B cell (primary cell): ENCODE results near the gene MFSD8. TPM values are rescaled to one million over a fixed set of nuclear protein-coding genes. Genes with fewer than 3 reads are reported as not detected.
"Not testable (repeated sequence)": the region's sequence is repeated elsewhere in the genome, so short reads cannot be mapped to it uniquely, and the experiment has no call there.

ENCODE experiments used
- ATAC-seq: fragments of 200-7000 bp; cut with Tn5 transposase; one replicate; pipeline ENCODE4 v1.10.0; 2021; ENCODE audit warnings: low read depth, mild to moderate bottlenecking, moderate number of reproducible peaks, moderate library complexity
- CTCF ChIA-PET: fragments of 350-600 bp; sonication (Branson Sonifier 250); formaldehyde crosslinking; loops from one replicate; lab custom pipeline; 2021; ENCODE audit warnings: antibody characterized with exemption, inconsistent platforms; lab: Charles Lee
- POLR2A ChIA-PET: fragments of 350-600 bp; sonication (Branson Sonifier 250); formaldehyde crosslinking; loops from one replicate; lab custom pipeline; 2021; ENCODE audit warnings: antibody characterized with exemption; lab: Charles Lee
- DNase-seq: peaks from one replicate; pipeline ENCODE4 v3.0.0; 2013
- H2AFZ ChIP-seq: 2 replicates; pipeline ENCODE4 v1.6.1; 2012; ENCODE audit warnings: mild to moderate bottlenecking, low read depth, low read length; ENCODE audit not compliant: insufficient read depth, poor library complexity, severe bottlenecking
- H3K27ac ChIP-seq, 2 donors: 1 replicate in 1 of 2; 2 replicates in 1 of 2; pipeline ENCODE4 v1.5.1; 2012 to 2013; ENCODE audit warnings: low read length in 2 of 2, mild to moderate bottlenecking in 2 of 2, moderate library complexity in 1 of 2
- H3K27me3 ChIP-seq, 4 experiments: fragments of 200-600 bp in 1 of 4; sonication (generic) in 1 of 4; replicated peaks in 1 of 4; 1 replicate in 2 of 4; 2 replicates in 2 of 4; pipeline versions ENCODE4 v1.6.1 to v1.7.0; 2013 to 2016; ENCODE audit warnings: low read length in 3 of 4, mild to moderate bottlenecking in 2 of 4, mixed read lengths in 1 of 4, moderate library complexity in 1 of 4; ENCODE audit not compliant: insufficient read depth in 4 of 4, control insufficient read depth in 3 of 4; ENCODE audit errors: control extremely low read depth in 1 of 4
- H3K36me3 ChIP-seq, 2 experiments: replicated peaks in 1 of 2; 1 replicate in 1 of 2; 2 replicates in 1 of 2; pipeline versions ENCODE4 v1.6.1 to v1.7.1; 2013; ENCODE audit warnings: low read length in 1 of 2; ENCODE audit not compliant: insufficient read depth in 2 of 2, control insufficient read depth in 1 of 2; ENCODE audit errors: control extremely low read depth in 1 of 2, extremely low read depth in 1 of 2
- H3K4me1 ChIP-seq, 2 donors: fragments of 200-600 bp in 1 of 2; sonication (generic) in 1 of 2; 1 replicate in 1 of 2; 2 replicates in 1 of 2; pipeline versions ENCODE4 v1.5.1 to v1.6.1; 2013 to 2017; ENCODE audit warnings: low read length in 2 of 2; ENCODE audit not compliant: control insufficient read depth in 2 of 2, insufficient read depth in 2 of 2
- H3K4me2 ChIP-seq: replicated peaks from 2 replicates; pipeline ENCODE3; 2012; ENCODE audit warnings: mild to moderate bottlenecking, low read depth, low read length; ENCODE audit not compliant: poor library complexity, severe bottlenecking
- H3K4me3 ChIP-seq, 5 experiments: fragments of 200-600 bp in 1 of 5; sonication (generic) in 1 of 5; 1 replicate in 3 of 5; 2 replicates in 2 of 5; pipeline versions ENCODE4 v1.5.1 to v1.7.0; 2011 to 2016; ENCODE audit warnings: low read length in 4 of 5, mild to moderate bottlenecking in 4 of 5, low read depth in 2 of 5, control low read depth in 1 of 5, moderate library complexity in 1 of 5; ENCODE audit not compliant: insufficient read depth in 1 of 5; ENCODE audit errors: control extremely low read depth in 1 of 5, extremely low read depth in 1 of 5
- H3K79me2 ChIP-seq: fragments of 200-600 bp; sonication (generic); one replicate; pipeline ENCODE4 v1.6.0; 2016; ENCODE audit warnings: low read length; ENCODE audit not compliant: control insufficient read depth, insufficient read depth
- H3K9ac ChIP-seq: fragments of 200-600 bp; sonication (generic); 2 replicates; pipeline ENCODE4 v1.6.1; 2017; ENCODE audit warnings: mild to moderate bottlenecking, low read length, moderate library complexity
- H3K9me3 ChIP-seq, 3 donors: one replicate each; pipeline versions ENCODE4 v1.6.1 to v1.7.1; 2013; ENCODE audit warnings: low read length in 2 of 3; ENCODE audit not compliant: control insufficient read depth in 2 of 3, insufficient read depth in 1 of 3; ENCODE audit errors: control extremely low read depth in 1 of 3
- H4K20me1 ChIP-seq: 2 replicates; pipeline ENCODE4 v1.6.0; 2012; ENCODE audit warnings: mild to moderate bottlenecking, low read length; ENCODE audit not compliant: insufficient read depth, control insufficient read depth, poor library complexity, severe bottlenecking
- H3K27ac Mint-ChIP-seq: one replicate; pipeline ENCODE4 v1.8.0; 2021; ENCODE audit warnings: mixed read lengths
- H3K27me3 Mint-ChIP-seq: one replicate; pipeline ENCODE4 v1.8.0; 2021; ENCODE audit warnings: mixed read lengths
- H3K4me1 Mint-ChIP-seq: one replicate; pipeline ENCODE4 v1.8.0; 2021; ENCODE audit warnings: mixed read lengths
- H3K4me3 Mint-ChIP-seq: one replicate; pipeline ENCODE4 v1.8.0; 2021; ENCODE audit warnings: mixed read lengths
- H3K9me3 Mint-ChIP-seq: one replicate; pipeline ENCODE4 v1.8.0; 2022; ENCODE audit warnings: mixed read lengths; ENCODE audit not compliant: insufficient read depth
- CTCF ChIP-seq: fragments of 200-600 bp; IDR thresholded peaks from one replicate; pipeline ENCODE4 v1.8.0; 2022; ENCODE audit warnings: antibody characterized with exemption, mild to moderate bottlenecking
- EZH2 ChIP-seq: IDR thresholded peaks from 2 replicates; pipeline ENCODE4 v1.6.1; 2012; ENCODE audit warnings: borderline replicate concordance, low read depth, mild to moderate bottlenecking, moderate library complexity, low read length; ENCODE audit not compliant: insufficient read depth, poor library complexity, severe bottlenecking
- WGBS: methylation state at CpG from one replicate; pipeline ENCODE4 v1.1.5; 2013; ENCODE audit warnings: missing lambda C conversion rate; ENCODE audit not compliant: insufficient coverage; 5-methylcytosine and 5-hydroxymethylcytosine counted together
- intact Hi-C: fragments of 100-400 bp; cut with micrococcal nuclease; formaldehyde crosslinking; loops from one replicate; pipeline ENCODE4 v1.10.0; 2022
- polyA plus RNA-seq: library from polyadenylated mRNA; depleted of rRNA; stranded (reverse); fragments of >200 nt; gene quantifications from 2 replicates; pipeline ENCODE4 v1.2.3, GENCODE V29; 2012
- total RNA-seq, 2 donors: library from RNA; stranded (reverse); fragments of 120-200 nt in 1 of 2; gene quantifications; 1 replicate in 1 of 2; 2 replicates in 1 of 2; pipeline versions ENCODE4 v1.2.3 to v1.2.4, GENCODE V29; 2013 to 2022

MFSD8 gene
- total and polyA plus RNA-seq, 2 donors (not counting 1 experiment from before 2014, with no cell fraction given), result 18.4 to 53.1 TPM

GRCh38 chr4:127975121-127975770 lies 10.3 kb upstream of the MFSD8 start:
- H3K36me3 ChIP-seq, result peaks cover 0 to 19% of the 10 kb centered on the region in 2 experiments
- H3K27me3 ChIP-seq, result no peaks in the 10 kb centered on the region
- no peak overlapping the region for H3K4me3 ChIP-seq
- Mint-ChIP-seq H3K27me3 (no peaks in the 10 kb centered on the region), H3K27ac (no peak overlapping the region), H3K9me3 (no peaks in the 10 kb centered on the region), H3K4me1 (no peaks in the 10 kb centered on the region), H3K4me3 (no peak overlapping the region)
- H3K79me2 ChIP-seq, result peaks cover 49% of the 10 kb centered on the region
- no peak overlapping the region for H3K27ac ChIP-seq
- CTCF ChIA-PET, result interaction anchor here (0.6 kb wide), 1 partner anchor 22 kb away, joined by 7 read pairs; no protein-coding TSS in a partner anchor
- H2AFZ ChIP-seq, result no peak overlapping the region
- WGBS, result no CpG with 5 or more reads among the region's 2 CpGs
- ATAC-seq (no peak), DNase-seq (no peak)
- H3K4me1 ChIP-seq, result no peaks in the 10 kb centered on the region
- intact Hi-C loops, result no loop called here
- H3K4me2 ChIP-seq, result no peak overlapping the region
- no peak overlapping the region for H3K9ac ChIP-seq
- H4K20me1 ChIP-seq, result peaks cover 24% of the 10 kb centered on the region
- POLR2A ChIA-PET, result interaction anchor here (0.6 kb wide), 1 partner anchor 23 kb away, joined by 4 read pairs; no protein-coding TSS in a partner anchor
- TF ChIP-seq EZH2 (no peak), CTCF (no peak)
- peaks cover 0 to 3% (median 0%) of the 10 kb centered on the region in 3 donors for H3K9me3 ChIP-seq

GRCh38 chr4:127970925-127971324 lies 6.0 kb upstream of the MFSD8 start:
- H3K27ac Mint-ChIP-seq, POLR2A ChIA-PET, H3K27ac ChIP-seq, intact Hi-C loops, DNase-seq, H3K9ac ChIP-seq, H3K9me3 Mint-ChIP-seq, H3K27me3 Mint-ChIP-seq, H3K4me3 Mint-ChIP-seq, H3K4me3 ChIP-seq, H3K27me3 ChIP-seq, H3K4me2 ChIP-seq, CTCF ChIA-PET, H2AFZ ChIP-seq, H3K9me3 ChIP-seq, H3K4me1 Mint-ChIP-seq, H3K4me1 ChIP-seq, ATAC-seq: not testable (repeated sequence)
- peaks cover 87% of the 10 kb centered on the region for H3K79me2 ChIP-seq
- WGBS, result 100% methylated on average over 2 of the region's 4 CpGs
- peaks cover 0 to 19% of the 10 kb centered on the region in 2 experiments for H3K36me3 ChIP-seq
- H4K20me1 ChIP-seq, result peaks cover 24% of the 10 kb centered on the region
